Subcutaneous abdominal adipose tissue (tissue), 5 donors: ENCODE data around the gene ZNF280B.
"Not testable (repeated sequence)": the region's sequence is repeated elsewhere in the genome, so short reads cannot be mapped to it uniquely, and the experiment has no call there.

Experiments used
- H3K27ac ChIP-seq: one replicate; pipeline ENCODE4 v1.7.0; 2013; ENCODE audit warnings: low read depth, mild to moderate bottlenecking, inconsistent platforms, low read length, moderate library complexity
- H3K27me3 ChIP-seq, 5 donors: one replicate each; pipeline ENCODE4 v1.7.0; 2013; ENCODE audit warnings: low read length in 5 of 5, inconsistent platforms in 1 of 5; ENCODE audit not compliant: control insufficient read depth in 5 of 5, insufficient read depth in 4 of 5
- H3K36me3 ChIP-seq, 5 donors: one replicate each; pipeline ENCODE4 v1.7.0; 2013; ENCODE audit warnings: low read length in 5 of 5; ENCODE audit not compliant: control insufficient read depth in 5 of 5, insufficient read depth in 5 of 5
- H3K4me1 ChIP-seq, 5 donors: one replicate each; pipeline ENCODE4 v1.7.0; 2013; ENCODE audit warnings: low read length in 5 of 5, mild to moderate bottlenecking in 3 of 5, moderate library complexity in 1 of 5; ENCODE audit not compliant: control insufficient read depth in 5 of 5, insufficient read depth in 5 of 5
- H3K4me3 ChIP-seq, 5 donors: one replicate each; pipeline ENCODE4 v1.7.0; 2013; ENCODE audit warnings: low read length in 5 of 5, low read depth in 1 of 5
- H3K9ac ChIP-seq, 5 donors: one replicate each; pipeline ENCODE4 v1.7.0; 2013; ENCODE audit warnings: low read length in 5 of 5, mild to moderate bottlenecking in 4 of 5, moderate library complexity in 3 of 5
- H3K9me3 ChIP-seq, 5 donors: one replicate each; pipeline ENCODE4 v1.7.0; 2013; ENCODE audit warnings: low read length in 5 of 5; ENCODE audit not compliant: control insufficient read depth in 5 of 5
- donor health status: healthy.
- donor health status: healthy.
- donor health status: healthy.
- donor health status: healthy.
- donor health status: healthy.

Gene ZNF280B

DNA sequence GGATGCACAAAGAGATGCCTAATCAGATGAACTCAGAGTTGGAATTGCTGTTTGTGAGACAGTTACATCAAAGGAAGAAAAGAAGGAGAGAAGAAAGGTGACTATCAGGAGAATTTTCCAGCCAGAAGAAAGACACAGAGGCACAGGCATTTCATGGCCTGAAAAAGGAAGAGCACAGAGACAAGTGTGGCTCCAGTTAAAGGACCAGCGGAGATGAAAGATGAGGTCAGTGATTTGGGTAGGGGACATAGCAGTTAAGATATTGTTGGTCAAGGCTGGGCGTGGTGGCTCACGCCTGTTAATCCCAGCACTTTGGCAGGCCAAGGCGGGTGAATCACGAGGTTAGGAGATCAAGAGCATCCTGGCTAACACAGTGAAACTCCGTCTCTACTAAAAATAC is 15.0 kb upstream of the ZNF280B start:
- Histone ChIP-seq H3K4me3 (no peak overlapping the region), H3K36me3 (no peaks in the 10 kb centered on the region), H3K27me3 (peaks cover 0 to 6% (median 0%) of the 10 kb centered on the region in 5 donors), H3K4me1 (peaks cover 0 to 6% (median 0%) of the 10 kb centered on the region in 5 donors), H3K9me3 (no peaks in the 10 kb centered on the region), H3K27ac (no peak overlapping the region), H3K9ac (no peak overlapping the region)

- Histone ChIP-seq H3K27ac (no peak overlapping the region), H3K27me3 (peaks cover 0 to 8% (median 0%) of the 10 kb centered on the region in 5 donors), H3K4me3 (no peak overlapping the region), H3K4me1 (peaks cover 0 to 6% (median 0%) of the 10 kb centered on the region in 5 donors), H3K9ac (no peak overlapping the region), H3K36me3 (no peaks in the 10 kb centered on the region), H3K9me3 (no peaks in the 10 kb centered on the region)
These were observed 13.1 kb upstream of the ZNF280B start for GRCh38 chr22:22521631-22522030.

GRCh38 chr22:22520667-22521602 is 12.4 kb upstream of the ZNF280B start:
- no peak overlapping the region for H3K9ac ChIP-seq
- no peak overlapping the region for H3K4me3 ChIP-seq
- H3K27ac ChIP-seq, result no peak overlapping the region
- peaks cover 0 to 15% (median 3%) of the 10 kb centered on the region in 5 donors for H3K27me3 ChIP-seq
- no peaks in the 10 kb centered on the region for H3K9me3 ChIP-seq
- no peaks in the 10 kb centered on the region for H3K36me3 ChIP-seq
- H3K4me1 ChIP-seq, result peaks cover 0 to 6% (median 0%) of the 10 kb centered on the region in 5 donors

DNA sequence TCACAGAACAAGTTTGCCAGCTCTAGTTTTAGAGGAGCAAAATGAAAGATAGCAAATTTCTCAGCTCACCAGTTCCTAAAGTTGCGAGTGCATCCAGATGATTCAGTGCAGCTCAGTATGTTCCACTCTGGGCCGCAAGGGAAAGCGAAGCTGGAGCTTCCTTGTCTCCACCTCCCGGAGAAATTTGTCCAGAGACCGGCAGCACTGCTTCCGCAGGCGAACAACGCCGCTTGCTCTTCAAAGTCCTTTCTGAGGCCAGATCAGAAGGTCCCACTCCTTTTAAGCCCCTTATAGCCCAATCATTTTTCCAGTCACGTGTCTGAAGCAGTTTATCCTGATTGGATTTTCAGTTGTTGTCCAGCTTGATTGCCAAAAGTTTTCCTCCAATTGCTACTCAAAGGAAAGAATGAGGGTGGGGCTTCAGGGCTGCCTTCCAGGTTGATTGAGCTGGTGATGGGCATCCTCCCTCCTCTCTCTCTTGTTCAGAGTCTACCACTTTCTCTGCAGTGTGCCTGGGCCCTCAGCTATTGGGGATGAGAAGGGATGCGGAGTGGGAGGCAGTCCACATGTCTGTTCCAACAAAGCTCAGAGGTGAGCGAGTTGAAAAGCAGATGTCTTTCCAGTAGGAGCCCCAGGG is 11.6 kb upstream of the ZNF280B start, which contains the start of gene ZNF280A:
Gene ZNF280A (minus strand): TSS at position 251 of the 637 bp plus-strand sequence. CDS start 4,640 bp downstream, outside the sequence.
- H3K9me3 ChIP-seq, result no peaks in the 10 kb centered on the region
- H3K36me3 ChIP-seq, result no peaks in the 10 kb centered on the region
- peaks cover 0 to 20% (median 3%) of the 10 kb centered on the region in 5 donors for H3K27me3 ChIP-seq
- peak within 1 kb of the TSS in 1 of 5 donors; percentile 13 for H3K9ac ChIP-seq
- peaks cover 0 to 6% (median 0%) of the 10 kb centered on the region in 5 donors for H3K4me1 ChIP-seq
- no peak within 1 kb of the TSS for H3K4me3 ChIP-seq
- H3K27ac ChIP-seq, result no peak within 1 kb of the TSS

- H3K27ac ChIP-seq, result no peak overlapping the region
- no peaks in the 10 kb centered on the region for H3K36me3 ChIP-seq
- peaks cover 0 to 6% (median 0%) of the 10 kb centered on the region in 5 donors for H3K4me1 ChIP-seq
- no peak overlapping the region for H3K4me3 ChIP-seq
- peak overlapping the region in 1 of 5 donors; percentile 13 for H3K9ac ChIP-seq
- peaks cover 0 to 21% (median 4%) of the 10 kb centered on the region in 5 donors for H3K27me3 ChIP-seq
- H3K9me3 ChIP-seq, result no peaks in the 10 kb centered on the region
These were observed 11.0 kb upstream of the ZNF280B start for GRCh38 chr22:22519591-22519990.

GRCh38 chr22:22516992-22517391 is 8.4 kb upstream of the ZNF280B start:
- Histone ChIP-seq H3K4me3 (no peak overlapping the region), H3K4me1 (peaks cover 0 to 6% (median 0%) of the 10 kb centered on the region in 5 donors), H3K9ac (no peak overlapping the region), H3K36me3 (no peaks in the 10 kb centered on the region), H3K27ac (no peak overlapping the region), H3K27me3 (peaks cover 0 to 18% (median 7%) of the 10 kb centered on the region in 5 donors), H3K9me3 (no peaks in the 10 kb centered on the region)

GRCh38 chr22:22515890-22516289 is 7.3 kb upstream of the ZNF280B start:
- H3K27me3 ChIP-seq, result peaks cover 0 to 18% (median 7%) of the 10 kb centered on the region in 5 donors

DNA sequence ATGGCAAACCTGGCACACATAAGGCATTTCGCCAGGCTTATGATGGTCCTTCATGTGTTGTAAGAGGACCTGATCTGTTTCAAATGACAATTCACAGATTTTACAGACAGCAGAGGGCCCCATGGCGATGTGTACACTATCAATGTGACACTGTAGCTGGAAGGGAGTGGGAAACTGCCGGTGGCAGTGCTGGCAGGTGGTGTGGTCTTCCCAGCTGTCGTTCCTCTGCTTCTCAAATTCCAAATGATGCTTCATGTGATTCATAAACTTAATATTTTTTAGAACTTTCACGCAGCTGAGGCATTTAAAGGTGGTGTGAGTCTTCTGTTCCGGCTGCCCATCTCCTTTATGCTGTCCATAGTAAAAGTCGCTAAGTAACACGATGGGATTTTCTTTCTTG is 5.9 kb upstream of the ZNF280B start:
- H3K9ac ChIP-seq, H3K4me1 ChIP-seq, H3K9me3 ChIP-seq, H3K4me3 ChIP-seq, H3K27ac ChIP-seq, H3K36me3 ChIP-seq: not testable (repeated sequence)
- peaks cover 0 to 18% (median 7%) of the 10 kb centered on the region in 5 donors for H3K27me3 ChIP-seq

More at GRCh38 chr22:22515890-22516289, 7.3 kb upstream of the ZNF280B start:
- Histone ChIP-seq H3K4me1 (peaks cover 0 to 6% (median 0%) of the 10 kb centered on the region in 5 donors), H3K4me3 (no peak overlapping the region), H3K9ac (no peak overlapping the region), H3K27ac (no peak overlapping the region), H3K9me3 (no peaks in the 10 kb centered on the region), H3K36me3 (no peaks in the 10 kb centered on the region)

GRCh38 chr22:22513619-22514018 is 5.1 kb upstream of the ZNF280B start:
- Histone ChIP-seq H3K9me3 (peaks cover 0 to 16% (median 7%) of the 10 kb centered on the region in 5 donors), H3K9ac (no peak overlapping the region), H3K4me3 (no peak overlapping the region), H3K4me1 (peaks cover 0 to 4% (median 2%) of the 10 kb centered on the region in 5 donors), H3K36me3 (no peaks in the 10 kb centered on the region), H3K27me3 (peaks cover 0 to 18% (median 7%) of the 10 kb centered on the region in 5 donors), H3K27ac (no peak overlapping the region)

DNA sequence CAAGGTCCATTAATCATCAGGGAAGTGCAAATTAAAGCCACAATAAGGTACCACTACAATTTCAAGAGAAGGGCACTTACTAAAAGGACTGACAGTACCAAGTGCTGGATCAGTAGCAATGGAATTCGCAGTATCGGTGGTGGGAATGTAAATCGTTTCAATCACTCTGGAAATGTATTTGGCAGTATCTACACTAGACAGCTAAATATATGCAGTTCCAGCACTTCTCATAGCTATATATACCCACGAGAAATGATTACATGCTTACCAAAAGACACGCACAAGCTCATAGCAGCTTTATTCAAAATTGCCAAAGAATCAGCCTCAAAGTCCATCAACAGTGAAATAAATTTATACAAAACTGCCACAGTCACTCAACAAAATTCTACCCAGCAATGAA is 4.4 kb upstream of the ZNF280B start:
- Histone ChIP-seq H3K9ac (no peak overlapping the region), H3K27me3 (peaks cover 0 to 22% (median 9%) of the 10 kb centered on the region in 5 donors), H3K36me3 (no peaks in the 10 kb centered on the region), H3K27ac (no peak overlapping the region), H3K4me3 (no peak overlapping the region), H3K4me1 (peaks cover 0 to 10% (median 9%) of the 10 kb centered on the region in 5 donors), H3K9me3 (peaks cover 0 to 16% (median 7%) of the 10 kb centered on the region in 5 donors)
